Lung (tissue), 12 donors: ENCODE measurements around the gene CKAP2L. TPM values are rescaled to one million over a fixed set of nuclear protein-coding genes. Genes with fewer than 3 reads are reported as not detected.

Experiments
- ATAC-seq: fragments of 200-7000 bp; cut with Tn5 transposase; one replicate; pipeline ENCODE4 v1.9.1; 2020; ENCODE audit warnings: moderate number of reproducible peaks; ENCODE audit not compliant: insufficient read depth, low FRiP score
- DNase-seq, 3 donors: peaks; one replicate each; pipeline ENCODE4 v3.0.0-alpha.2; 2013 to 2017
- H3K27ac ChIP-seq, 2 donors: one replicate each; pipeline ENCODE4 v1.5.1; 2013; ENCODE audit warnings: mild to moderate bottlenecking in 2 of 2, moderate library complexity in 2 of 2, control low read depth in 1 of 2, inconsistent platforms in 1 of 2, low read depth in 1 of 2, low read length in 1 of 2
- H3K27me3 ChIP-seq, 3 donors: one replicate each; pipeline ENCODE4 v1.5.1; 2013; ENCODE audit warnings: low read length in 2 of 3; ENCODE audit not compliant: control insufficient read depth in 3 of 3, insufficient read depth in 3 of 3
- H3K36me3 ChIP-seq, 4 donors: one replicate each; pipeline ENCODE4 v1.5.1; 2013; ENCODE audit warnings: low read length in 4 of 4, mild to moderate bottlenecking in 1 of 4, moderate library complexity in 1 of 4; ENCODE audit not compliant: control insufficient read depth in 4 of 4, insufficient read depth in 4 of 4
- H3K4me1 ChIP-seq, 5 donors: one replicate each; pipeline ENCODE4 v1.5.1; 2013; ENCODE audit warnings: low read length in 5 of 5, mild to moderate bottlenecking in 2 of 5, moderate library complexity in 1 of 5; ENCODE audit not compliant: control insufficient read depth in 5 of 5, insufficient read depth in 5 of 5
- H3K4me3 ChIP-seq: one replicate; pipeline ENCODE4 v1.5.1; 2013; ENCODE audit warnings: mild to moderate bottlenecking, control low read depth, moderate library complexity
- H3K9ac ChIP-seq, 2 donors: one replicate each; pipeline ENCODE4 v1.5.1; 2013; ENCODE audit warnings: low read length in 2 of 2, control low read depth in 1 of 2; ENCODE audit not compliant: insufficient read depth in 1 of 2
- H3K9me3 ChIP-seq, 4 donors: one replicate each; pipeline ENCODE4 v1.5.1; 2013; ENCODE audit warnings: low read length in 3 of 4, mild to moderate bottlenecking in 1 of 4, moderate library complexity in 1 of 4; ENCODE audit not compliant: control insufficient read depth in 4 of 4, insufficient read depth in 3 of 4
- WGBS, 2 donors: extraction: QIAGEN DNeasy Blood & Tissue Kit; methylation state at CpG; one replicate each; pipeline ENCODE4 v1.1.7; 2013; 5-methylcytosine and 5-hydroxymethylcytosine counted together
- polyA plus RNA-seq, 2 donors: library from polyadenylated mRNA; stranded (reverse); fragments of 200-250 nt; gene quantifications; one replicate each; pipeline ENCODE4 v1.2.1, GENCODE V29; 2013
- total RNA-seq, 2 donors: library from RNA; depleted of rRNA in 1 of 2; stranded (reverse); fragments of >200 nt in 1 of 2; gene quantifications; one replicate each; pipeline ENCODE4 v1.2.1, GENCODE V29; 2014 to 2021
- TF ChIP-seq, protein P1 (sequence below): IDR thresholded peaks from 2 replicates; pipeline ENCODE4 v1.5.1; 2012; ENCODE audit warnings: mild to moderate bottlenecking; ENCODE audit errors: control extremely low read depth, extremely low read depth
- donor health status: control.
- donor health status: control.
- donor health status: Bipolar disorder and iron deficiency.
- donor health status: healthy.
- donor health status: DM: yes; HTN: yes; CAD: no.

CKAP2L gene
- total and polyA plus RNA-seq, 4 donors, result 0.48 to 4.0 (median 0.61) TPM

DNA sequence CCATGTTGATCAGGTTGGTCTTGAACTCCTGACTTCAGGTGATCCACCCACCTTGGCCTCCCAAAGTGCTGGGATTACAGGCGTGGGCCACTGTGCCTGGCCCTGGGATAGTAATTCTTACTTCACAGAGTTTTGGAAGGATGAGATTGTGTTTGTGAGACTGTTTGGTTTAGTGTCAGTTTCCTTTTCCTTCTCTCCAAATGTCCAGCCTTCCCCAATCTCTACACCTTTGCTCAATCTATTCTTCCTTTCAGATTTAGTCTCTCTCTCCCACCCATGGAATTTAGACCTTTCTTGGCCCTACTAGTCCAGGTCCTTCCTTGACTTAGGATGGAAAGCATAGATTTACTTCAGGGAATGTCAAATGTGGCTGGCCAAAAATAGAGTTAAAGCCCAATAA, 32.1 kb upstream of the CKAP2L start:
- peaks cover 0 to 5% (median 0%) of the 10 kb centered on the region in 4 donors for H3K9me3 ChIP-seq
- no peak overlapping the region for H3K27ac ChIP-seq
- 0% methylated on average over 1 of the region's 1 CpG for WGBS, 2 donors
- DNase-seq, result no peak
- ATAC-seq, result no peak
- H3K9ac ChIP-seq, result no peak overlapping the region
- H3K4me3 ChIP-seq, result no peak overlapping the region
- H3K27me3 ChIP-seq, result no peaks in the 10 kb centered on the region
- TF ChIP-seq, protein P1, sequence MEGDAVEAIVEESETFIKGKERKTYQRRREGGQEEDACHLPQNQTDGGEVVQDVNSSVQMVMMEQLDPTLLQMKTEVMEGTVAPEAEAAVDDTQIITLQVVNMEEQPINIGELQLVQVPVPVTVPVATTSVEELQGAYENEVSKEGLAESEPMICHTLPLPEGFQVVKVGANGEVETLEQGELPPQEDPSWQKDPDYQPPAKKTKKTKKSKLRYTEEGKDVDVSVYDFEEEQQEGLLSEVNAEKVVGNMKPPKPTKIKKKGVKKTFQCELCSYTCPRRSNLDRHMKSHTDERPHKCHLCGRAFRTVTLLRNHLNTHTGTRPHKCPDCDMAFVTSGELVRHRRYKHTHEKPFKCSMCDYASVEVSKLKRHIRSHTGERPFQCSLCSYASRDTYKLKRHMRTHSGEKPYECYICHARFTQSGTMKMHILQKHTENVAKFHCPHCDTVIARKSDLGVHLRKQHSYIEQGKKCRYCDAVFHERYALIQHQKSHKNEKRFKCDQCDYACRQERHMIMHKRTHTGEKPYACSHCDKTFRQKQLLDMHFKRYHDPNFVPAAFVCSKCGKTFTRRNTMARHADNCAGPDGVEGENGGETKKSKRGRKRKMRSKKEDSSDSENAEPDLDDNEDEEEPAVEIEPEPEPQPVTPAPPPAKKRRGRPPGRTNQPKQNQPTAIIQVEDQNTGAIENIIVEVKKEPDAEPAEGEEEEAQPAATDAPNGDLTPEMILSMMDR, result no peak
- peaks cover 0 to 23% (median 4%) of the 10 kb centered on the region in 5 donors for H3K4me1 ChIP-seq
- no peaks in the 10 kb centered on the region for H3K36me3 ChIP-seq

DNA sequence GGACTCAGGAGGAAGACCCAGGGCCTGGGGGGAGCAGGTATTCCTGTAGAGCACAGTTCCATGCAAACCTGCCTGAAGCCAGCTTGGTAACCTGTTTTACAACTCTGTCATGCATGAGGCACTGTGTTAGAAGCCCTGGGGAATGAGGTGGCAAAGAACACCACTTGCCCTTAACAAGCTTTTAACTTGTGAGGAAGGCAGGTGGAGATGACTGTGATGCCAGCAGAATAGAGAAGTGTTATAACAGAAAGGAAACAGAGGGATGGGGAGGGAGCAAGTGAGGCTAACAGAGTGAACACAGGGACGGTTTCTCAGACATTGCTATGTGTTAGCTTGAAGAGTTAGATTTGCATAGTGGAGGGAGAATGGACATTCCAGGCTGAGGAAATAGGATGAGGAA, 31.4 kb upstream of the CKAP2L start:
- peaks cover 0 to 23% (median 4%) of the 10 kb centered on the region in 5 donors for H3K4me1 ChIP-seq
- no peak overlapping the region for H3K4me3 ChIP-seq
- TF ChIP-seq, protein P1, result no peak
- H3K27ac ChIP-seq, result no peak overlapping the region
- no peak overlapping the region for H3K9ac ChIP-seq
- ATAC-seq (no peak), DNase-seq (peak in 2 of 3 donors; percentile 49 to 71)
- H3K9me3 ChIP-seq, result peaks cover 0 to 5% (median 0%) of the 10 kb centered on the region in 4 donors
- 29 to 44% methylated on average over 1 of the region's 1 CpG for WGBS, 2 donors
- no peaks in the 10 kb centered on the region for H3K36me3 ChIP-seq
- no peaks in the 10 kb centered on the region for H3K27me3 ChIP-seq

DNA sequence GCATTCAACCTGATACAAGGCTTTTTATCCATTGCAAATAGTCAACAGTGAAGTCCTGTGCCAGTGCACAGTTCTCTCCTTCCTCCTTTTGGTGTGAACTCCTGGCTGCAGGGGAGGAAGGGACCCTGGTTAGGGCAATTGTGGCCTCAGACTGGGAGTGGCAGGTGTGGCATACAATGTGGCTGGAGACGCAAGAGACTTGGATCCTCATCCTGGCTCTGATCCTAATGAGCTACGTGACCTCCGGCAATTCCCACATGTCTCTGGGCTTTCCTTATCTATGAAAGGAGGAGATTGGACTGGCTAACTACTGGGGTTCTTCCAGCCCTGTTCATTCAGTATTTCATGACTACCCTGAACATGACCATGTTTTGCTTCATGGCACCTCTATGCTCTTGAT, 30.4 kb upstream of the CKAP2L start:
- TF ChIP-seq, protein P1, result no peak
- H3K27ac ChIP-seq, result no peak overlapping the region
- peaks cover 0 to 23% (median 4%) of the 10 kb centered on the region in 5 donors for H3K4me1 ChIP-seq
- no peak overlapping the region for H3K9ac ChIP-seq
- no peaks in the 10 kb centered on the region for H3K27me3 ChIP-seq
- peaks cover 0 to 5% (median 0%) of the 10 kb centered on the region in 4 donors for H3K9me3 ChIP-seq
- no peak for ATAC-seq
- peak in 1 of 3 donors; percentile 31 for DNase-seq
- WGBS, 2 donors, result 38 to 59% methylated on average over 3 of the region's 3 CpGs
- no peak overlapping the region for H3K4me3 ChIP-seq
- no peaks in the 10 kb centered on the region for H3K36me3 ChIP-seq
